H1 (cell line): ENCODE measurements around the gene LIG3. TPM values are rescaled to one million over a fixed set of nuclear protein-coding genes. Genes with fewer than 3 reads are reported as not detected.

Experiments used
- CTCF ChIA-PET: fragments of 300-600 bp; sonication (Branson Sonifier 250); formaldehyde crosslinking; loops from one replicate; lab custom pipeline; 2021; ENCODE audit not compliant: partially characterized antibody; lab: Charles Lee
- POLR2A ChIA-PET: fragments of 300-600 bp; sonication (Branson Sonifier 250); formaldehyde crosslinking; loops from one replicate; lab custom pipeline; 2021; ENCODE audit warnings: inconsistent platforms; ENCODE audit not compliant: partially characterized antibody; lab: Charles Lee
- DNase-seq, 2 experiments: peaks; one replicate each; pipeline versions ENCODE4 v3.0.0 to v3.0.0-alpha.2; 2010 to 2022; ENCODE audit warnings: low spot score in 2 of 2, low read depth in 1 of 2, mixed read lengths in 1 of 2
- FAIRE-seq: peaks from 2 replicates; lab custom pipeline; 2011; peaks lifted over from hg19 to GRCh38; lab: Jason Lieb, UNC
- H2AFZ ChIP-seq: 2 replicates; pipeline ENCODE4 v1.8.1; 2012; ENCODE audit warnings: low read length, inconsistent platforms
- H2AK5ac ChIP-seq: 2 replicates; pipeline ENCODE4 v1.6.1; 2013; ENCODE audit warnings: low read depth, low read length
- H2BK120ac ChIP-seq: replicated peaks from 2 replicates; pipeline ENCODE3; 2013; ENCODE audit warnings: low read depth, low read length, inconsistent platforms
- H2BK12ac ChIP-seq: 2 replicates; pipeline ENCODE4 v1.6.1; 2013; ENCODE audit warnings: low read depth, low read length
- H2BK15ac ChIP-seq: 2 replicates; pipeline ENCODE4 v1.6.1; 2013; ENCODE audit warnings: low read length
- H2BK20ac ChIP-seq: 2 replicates; pipeline ENCODE4 v1.6.1; 2013; ENCODE audit warnings: low read length
- H2BK5ac ChIP-seq: 2 replicates; pipeline ENCODE4 v1.6.1; 2013; ENCODE audit warnings: low read depth, low read length
- H3K14ac ChIP-seq: 2 replicates; pipeline ENCODE4 v1.6.1; 2013; ENCODE audit warnings: inconsistent platforms; ENCODE audit not compliant: insufficient read length
- H3K18ac ChIP-seq: 2 replicates; pipeline ENCODE4 v1.6.1; 2013; ENCODE audit warnings: low read length; ENCODE audit errors: extremely low read depth
- H3K23ac ChIP-seq: 2 replicates; pipeline ENCODE4 v1.6.1; 2013; ENCODE audit warnings: inconsistent platforms; ENCODE audit not compliant: insufficient read length
- H3K23me2 ChIP-seq: 2 replicates; pipeline ENCODE4 v1.6.1; 2013; ENCODE audit warnings: low read depth, low read length
- H3K27ac ChIP-seq: 2 replicates; pipeline ENCODE4 v1.6.1; 2011; ENCODE audit warnings: low read depth, low read length, inconsistent platforms
- H3K27me3 ChIP-seq, 4 experiments: replicated peaks in 1 of 4; 1 replicate in 1 of 4; 2 replicates in 3 of 4; pipeline versions ENCODE4 v1.6.1 to v1.8.1; 2011 to 2013; ENCODE audit warnings: low read length in 3 of 4, mild to moderate bottlenecking in 3 of 4, inconsistent platforms in 2 of 4, mixed read lengths in 2 of 4, moderate library complexity in 1 of 4; ENCODE audit not compliant: control insufficient read depth in 3 of 4, insufficient read depth in 3 of 4; ENCODE audit errors: extremely low read depth in 1 of 4
- H3K36me3 ChIP-seq, 4 experiments: 2 replicates each; pipeline versions ENCODE4 v1.6.1 to v1.8.1; 2011 to 2013; ENCODE audit warnings: mild to moderate bottlenecking in 4 of 4, low read length in 3 of 4, moderate library complexity in 2 of 4, control low read depth in 1 of 4, inconsistent platforms in 1 of 4; ENCODE audit not compliant: insufficient read depth in 4 of 4, control insufficient read depth in 2 of 4
- H3K4ac ChIP-seq: replicated peaks from 2 replicates; pipeline ENCODE3; 2013; ENCODE audit warnings: low read length, low read depth, mixed read lengths, inconsistent platforms; ENCODE audit not compliant: insufficient read length
- H3K4me1 ChIP-seq, 4 experiments: replicated peaks in 1 of 4; 1 replicate in 1 of 4; 2 replicates in 3 of 4; pipeline versions ENCODE4 v1.6.1 to v1.8.1; 2011 to 2013; ENCODE audit warnings: low read length in 3 of 4, inconsistent platforms in 2 of 4, mixed read lengths in 1 of 4; ENCODE audit not compliant: insufficient read depth in 4 of 4, control insufficient read depth in 3 of 4
- H3K4me2 ChIP-seq, 2 experiments: 2 replicates each; pipeline versions ENCODE4 v1.6.1 to v1.8.1; 2011 to 2013; ENCODE audit warnings: low read depth in 2 of 2, low read length in 2 of 2, control low read depth in 1 of 2, inconsistent platforms in 1 of 2, mild to moderate bottlenecking in 1 of 2; ENCODE audit not compliant: insufficient read depth in 1 of 2
- H3K4me3 ChIP-seq, 4 experiments: fragments of 200-600, 300-600 bp in 1 of 4; sonication (generic), shearing (Covaris generic), sonication (Bioruptor Twin) in 1 of 4; 2 replicates each; pipeline versions ENCODE4 v1.5.1 to v1.8.1; 2011 to 2016; ENCODE audit warnings: low read length in 4 of 4, low read depth in 3 of 4, control low read depth in 2 of 4, inconsistent platforms in 2 of 4, mild to moderate bottlenecking in 2 of 4, mixed read lengths in 1 of 4, moderate library complexity in 1 of 4; ENCODE audit not compliant: insufficient read depth in 2 of 4; ENCODE audit errors: extremely low read depth in 1 of 4
- H3K56ac ChIP-seq: replicated peaks from 2 replicates; pipeline ENCODE3; 2013; ENCODE audit warnings: low read depth, mild to moderate bottlenecking, mixed read lengths, low read length, inconsistent platforms; ENCODE audit not compliant: insufficient read length
- H3K79me1 ChIP-seq: 2 replicates; pipeline ENCODE4 v1.6.1; 2013; ENCODE audit warnings: low read depth, low read length, control low read depth
- H3K79me2 ChIP-seq, 2 experiments: 2 replicates each; pipeline versions ENCODE4 v1.6.1 to v1.8.1; 2012 to 2013; ENCODE audit warnings: low read length in 2 of 2, mild to moderate bottlenecking in 2 of 2, inconsistent platforms in 1 of 2; ENCODE audit not compliant: insufficient read depth in 2 of 2, control insufficient read depth in 1 of 2
- H3K9ac ChIP-seq, 4 experiments: replicated peaks in 1 of 4; 1 replicate in 1 of 4; 2 replicates in 3 of 4; pipeline versions ENCODE4 v1.6.1 to v1.8.1; 2011 to 2013; ENCODE audit warnings: low read depth in 3 of 4, low read length in 3 of 4, control low read depth in 2 of 4, mild to moderate bottlenecking in 2 of 4, moderate library complexity in 2 of 4, inconsistent platforms in 1 of 4; ENCODE audit errors: extremely low read depth in 1 of 4
- H3K9me3 ChIP-seq, 2 experiments: 2 replicates each; pipeline versions ENCODE4 v1.6.1 to v1.8.1; 2012 to 2013; ENCODE audit warnings: mild to moderate bottlenecking in 2 of 2, moderate library complexity in 2 of 2, control low read depth in 1 of 2, inconsistent platforms in 1 of 2, low read depth in 1 of 2, low read length in 1 of 2, mixed read lengths in 1 of 2; ENCODE audit not compliant: insufficient read depth in 2 of 2
- H4K20me1 ChIP-seq, 2 experiments: replicated peaks in 1 of 2; 2 replicates each; pipeline versions ENCODE3 to v1.8.1; 2011 to 2013; ENCODE audit warnings: inconsistent platforms in 2 of 2, low read length in 2 of 2, mild to moderate bottlenecking in 1 of 2; ENCODE audit not compliant: insufficient read depth in 2 of 2, control insufficient read depth in 1 of 2
- H4K5ac ChIP-seq: 2 replicates; pipeline ENCODE4 v1.6.1; 2013; ENCODE audit warnings: low read length, low read depth, mixed read lengths, inconsistent platforms; ENCODE audit not compliant: insufficient read length
- H4K8ac ChIP-seq: 2 replicates; pipeline ENCODE4 v1.8.0; 2013; ENCODE audit warnings: mild to moderate bottlenecking, moderate library complexity, low read length, inconsistent platforms; ENCODE audit not compliant: insufficient read depth; ENCODE audit errors: extremely low read depth
- H4K91ac ChIP-seq: replicated peaks from 2 replicates; pipeline ENCODE3; 2013; ENCODE audit warnings: low read length, mixed read lengths, inconsistent platforms; ENCODE audit not compliant: insufficient read length
- ASH2L ChIP-seq: fragments of 200-600, 300-600 bp; sonication (generic); IDR thresholded peaks from one replicate; pipeline ENCODE4 v1.7.1; 2017; ENCODE audit warnings: low read length
- BACH1 ChIP-seq: IDR thresholded peaks from 2 replicates; pipeline ENCODE4 v1.6.1; 2012; ENCODE audit warnings: low read length, improper control_type of control experiment
- CEBPB ChIP-seq: IDR thresholded peaks from 2 replicates; pipeline ENCODE4 v1.6.1; 2012; ENCODE audit warnings: low read depth, low read length
- CHD1 ChIP-seq: IDR thresholded peaks from 2 replicates; pipeline ENCODE4 v1.6.1; 2012; ENCODE audit warnings: low read depth, low read length, improper control_type of control experiment
- GTF2F1 ChIP-seq: IDR thresholded peaks from 2 replicates; pipeline ENCODE4 v1.6.1; 2012; ENCODE audit warnings: low read depth, low read length, improper control_type of control experiment, borderline replicate concordance
- KDM5A ChIP-seq: fragments of 200-600 bp; IDR thresholded peaks from 2 replicates; pipeline ENCODE4 v1.7.1; 2012; ENCODE audit warnings: mild to moderate bottlenecking, low read length, inconsistent platforms, mixed read lengths
- MAX ChIP-seq: IDR thresholded peaks from 2 replicates; pipeline ENCODE4 v1.6.1; 2012; ENCODE audit warnings: inconsistent platforms
- PHF8 ChIP-seq: fragments of 200-600 bp; sonication (generic); conservative IDR thresholded peaks from 2 replicates; pipeline ENCODE4 v1.7.1; 2012; ENCODE audit warnings: low read depth, mild to moderate bottlenecking, inconsistent platforms, low read length, moderate library complexity
- POLR2A ChIP-seq, 2 experiments: IDR thresholded peaks; 1 replicate in 1 of 2; 2 replicates in 1 of 2; pipeline ENCODE4 v1.6.1; 2011; ENCODE audit warnings: low read depth in 2 of 2, low read length in 2 of 2, mild to moderate bottlenecking in 2 of 2; ENCODE audit errors: control extremely low read depth in 1 of 2
- RBBP5 ChIP-seq: IDR thresholded peaks from 2 replicates; pipeline ENCODE4 v1.7.1; 2012; ENCODE audit warnings: low read depth, mild to moderate bottlenecking, inconsistent platforms, low read length, moderate library complexity, borderline replicate concordance
- SUZ12 ChIP-seq: fragments of 200-600 bp; sonication (generic); IDR thresholded peaks from 2 replicates; pipeline ENCODE4 v1.6.1; 2012; ENCODE audit warnings: mild to moderate bottlenecking, inconsistent platforms, low read length, moderate library complexity, mixed read lengths
- TAF7 ChIP-seq: optimal IDR thresholded peaks from 2 replicates; pipeline ENCODE3; 2011; ENCODE audit warnings: low read depth, mild to moderate bottlenecking, inconsistent platforms, low read length, moderate library complexity, borderline replicate concordance
- TBP ChIP-seq: IDR thresholded peaks from 2 replicates; pipeline ENCODE4 v1.6.1; 2011; ENCODE audit warnings: low read depth, low read length, improper control_type of control experiment
- TEAD4 ChIP-seq: IDR thresholded peaks from 2 replicates; pipeline ENCODE4 v1.6.1; 2012; ENCODE audit warnings: low read depth, low read length, inconsistent platforms, mixed read lengths
- WGBS, 2 experiments: shearing (Covaris generic) in 1 of 2; methylation state at CpG; one replicate each; pipeline versions ENCODE4 v1.1.6 to v1.1.7; 2013 to 2015; ENCODE audit warnings: low lambda C conversion rate in 2 of 2, mixed read lengths in 2 of 2, inconsistent platforms in 1 of 2, low coverage in 1 of 2, missing lambda C conversion rate in 1 of 2; ENCODE audit not compliant: insufficient replicate concordance in 2 of 2, insufficient coverage in 1 of 2, insufficient read length in 1 of 2; ENCODE audit errors: extremely low coverage in 1 of 2, missing lambda C conversion rate in 1 of 2; 5-methylcytosine and 5-hydroxymethylcytosine counted together
- polyA plus RNA-seq, 7 experiments: library from polyadenylated mRNA; depleted of rRNA in 3 of 7; stranded (reverse) in 5 of 7; unstranded in 2 of 7; fragments of >200 nt in 5 of 7; fragments of 200-250 nt in 2 of 7; gene quantifications; 1 replicate in 5 of 7; 2 replicates in 1 of 7; 4 replicates in 1 of 7; pipeline versions ENCODE4 v1.2.1 to v1.2.3, GENCODE V29; 2011 to 2013; ENCODE audit warnings: missing spikeins in 2 of 7, mixed read lengths in 2 of 7
- total RNA-seq: library from RNA; stranded (reverse); fragmentation: NEBNext Ultra II Directional; extraction: Animal tissue kit (Norgen Biotek cat#: 25700); gene quantifications from 2 replicates; pipeline ENCODE4 v1.2.1, GENCODE V29; 2021

Gene LIG3
- total and polyA plus RNA-seq, 2 of the 8 experiments (the other 6 are each of a cell fraction or from before 2014, with no cell fraction given), result 63.6 to 89.3 TPM

- no peaks in the 10 kb centered on the region for H3K4me1 ChIP-seq
- H2BK15ac ChIP-seq, result no peak overlapping the region
- no peak overlapping the region for H2AK5ac ChIP-seq
- CTCF ChIA-PET, result interaction anchor here (0.6 to 1.8 kb wide), 3 partner anchors 8 to 96 kb away, joined by 3 to 5 read pairs (median 3); no protein-coding TSS in a partner anchor
- no peak overlapping the region for H4K91ac ChIP-seq
- H4K20me1 ChIP-seq, result no peaks in the 10 kb centered on the region
- H2BK20ac ChIP-seq, result no peak overlapping the region
- H3K27ac ChIP-seq, result no peak overlapping the region
- no peak overlapping the region for H2BK12ac ChIP-seq
- DNase-seq, result no peak
- H2BK120ac ChIP-seq, result no peak overlapping the region
- no peaks in the 10 kb centered on the region for H3K79me1 ChIP-seq
- H3K23ac ChIP-seq, result no peak overlapping the region
- no peak overlapping the region for H3K4me2 ChIP-seq
- H3K4me3 ChIP-seq, result no peak overlapping the region
- no peak overlapping the region for H2AFZ ChIP-seq
- H3K14ac ChIP-seq, result no peak overlapping the region
- H3K18ac ChIP-seq, result no peak overlapping the region
- no peaks in the 10 kb centered on the region for H3K23me2 ChIP-seq
- no peak overlapping the region for H3K56ac ChIP-seq
- no peak overlapping the region for H4K8ac ChIP-seq
- no peak overlapping the region for H3K9ac ChIP-seq
- no peak for FAIRE-seq
- no peak overlapping the region for H2BK5ac ChIP-seq
- 91% methylated on average over 3 of the region's 3 CpGs; no CpG with 5 or more reads in 1 of the 2 experiments for WGBS, 2 experiments
- no peaks in the 10 kb centered on the region for H3K9me3 ChIP-seq
- H3K4ac ChIP-seq, result no peak overlapping the region
- no peak overlapping the region for H4K5ac ChIP-seq
- no peaks in the 10 kb centered on the region for H3K27me3 ChIP-seq
- no peaks in the 10 kb centered on the region for H3K79me2 ChIP-seq
- no peaks in the 10 kb centered on the region for H3K36me3 ChIP-seq
- POLR2A ChIA-PET, result interaction anchor here (0.6 to 1.4 kb wide), 3 partner anchors 9 to 35 kb away, joined by 3 to 4 read pairs (median 3); partner anchors contain the start of gene RFFL
- TF ChIP-seq ASH2L (no peak), SUZ12 (no peak), KDM5A (no peak), PHF8 (no peak), RBBP5 (no peak), CEBPB (no peak), CHD1 (no peak), TBP (no peak), MAX (no peak), TAF7 (no peak), GTF2F1 (no peak), BACH1 (no peak), POLR2A (IDR thresholded peaks at IDR 0.05; ENCODE audit: control extremely low read depth in 1 of 2, low read depth in 2 of 2, low read length in 2 of 2) (no peak), TEAD4 (no peak)
Observed at GRCh38 chr17:35028531-35029262, 48.4 kb downstream of the LIG3 start.
